ENCODE data around the gene CACTIN.

GRCh38 chr19:3585301-3586126 lies 41.1 kb downstream of the CACTIN start, which contains the start of gene GIPC3:
- TF ChIP-seq POLR2A (IDR thresholded peaks at IDR 0.05; ENCODE audit: low read depth, low read length) (no peak), MXI1 (IDR thresholded peaks at IDR 0.05; ENCODE audit: borderline replicate concordance, low read depth, low read length) (no peak), RAD21 (IDR thresholded peaks at IDR 0.05; ENCODE audit: low read length) (no peak), CEBPB (IDR thresholded peaks at IDR 0.05; ENCODE audit: low read depth, low read length) (no peak)
- TF ChIP-seq, protein P1, sequence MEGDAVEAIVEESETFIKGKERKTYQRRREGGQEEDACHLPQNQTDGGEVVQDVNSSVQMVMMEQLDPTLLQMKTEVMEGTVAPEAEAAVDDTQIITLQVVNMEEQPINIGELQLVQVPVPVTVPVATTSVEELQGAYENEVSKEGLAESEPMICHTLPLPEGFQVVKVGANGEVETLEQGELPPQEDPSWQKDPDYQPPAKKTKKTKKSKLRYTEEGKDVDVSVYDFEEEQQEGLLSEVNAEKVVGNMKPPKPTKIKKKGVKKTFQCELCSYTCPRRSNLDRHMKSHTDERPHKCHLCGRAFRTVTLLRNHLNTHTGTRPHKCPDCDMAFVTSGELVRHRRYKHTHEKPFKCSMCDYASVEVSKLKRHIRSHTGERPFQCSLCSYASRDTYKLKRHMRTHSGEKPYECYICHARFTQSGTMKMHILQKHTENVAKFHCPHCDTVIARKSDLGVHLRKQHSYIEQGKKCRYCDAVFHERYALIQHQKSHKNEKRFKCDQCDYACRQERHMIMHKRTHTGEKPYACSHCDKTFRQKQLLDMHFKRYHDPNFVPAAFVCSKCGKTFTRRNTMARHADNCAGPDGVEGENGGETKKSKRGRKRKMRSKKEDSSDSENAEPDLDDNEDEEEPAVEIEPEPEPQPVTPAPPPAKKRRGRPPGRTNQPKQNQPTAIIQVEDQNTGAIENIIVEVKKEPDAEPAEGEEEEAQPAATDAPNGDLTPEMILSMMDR (conservative IDR thresholded peaks at IDR 0.05; ENCODE audit: low read depth, low read length): no peak
- TF ChIP-seq, protein P2, sequence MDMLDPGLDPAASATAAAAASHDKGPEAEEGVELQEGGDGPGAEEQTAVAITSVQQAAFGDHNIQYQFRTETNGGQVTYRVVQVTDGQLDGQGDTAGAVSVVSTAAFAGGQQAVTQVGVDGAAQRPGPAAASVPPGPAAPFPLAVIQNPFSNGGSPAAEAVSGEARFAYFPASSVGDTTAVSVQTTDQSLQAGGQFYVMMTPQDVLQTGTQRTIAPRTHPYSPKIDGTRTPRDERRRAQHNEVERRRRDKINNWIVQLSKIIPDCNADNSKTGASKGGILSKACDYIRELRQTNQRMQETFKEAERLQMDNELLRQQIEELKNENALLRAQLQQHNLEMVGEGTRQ (IDR thresholded peaks at IDR 0.05; ENCODE audit: low read depth, low read length): no peak

All from IMR-90 (cell line).